Measurements from ENCODE around the gene TEK.

DNA sequence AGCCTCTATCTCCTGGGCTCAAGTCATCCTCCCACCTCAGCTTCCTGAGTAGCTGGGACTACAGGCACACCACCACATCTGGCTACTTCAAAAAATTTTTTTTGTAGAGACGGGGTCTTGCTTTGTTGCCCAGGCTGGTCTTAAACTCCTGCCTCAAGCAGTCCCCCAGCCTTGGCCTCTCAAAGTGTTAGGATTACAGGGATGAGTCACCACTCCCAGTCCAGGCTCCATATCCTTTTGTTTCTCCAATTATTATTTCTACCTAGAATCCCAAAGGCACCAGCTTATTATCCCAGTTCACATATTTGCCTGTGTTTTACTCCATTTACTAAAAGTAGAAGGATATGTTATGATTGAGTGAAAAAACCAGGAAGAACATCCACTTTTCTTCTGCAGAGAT is 84.9 kb downstream of the TEK start:
- TF ChIP-seq, protein P1, sequence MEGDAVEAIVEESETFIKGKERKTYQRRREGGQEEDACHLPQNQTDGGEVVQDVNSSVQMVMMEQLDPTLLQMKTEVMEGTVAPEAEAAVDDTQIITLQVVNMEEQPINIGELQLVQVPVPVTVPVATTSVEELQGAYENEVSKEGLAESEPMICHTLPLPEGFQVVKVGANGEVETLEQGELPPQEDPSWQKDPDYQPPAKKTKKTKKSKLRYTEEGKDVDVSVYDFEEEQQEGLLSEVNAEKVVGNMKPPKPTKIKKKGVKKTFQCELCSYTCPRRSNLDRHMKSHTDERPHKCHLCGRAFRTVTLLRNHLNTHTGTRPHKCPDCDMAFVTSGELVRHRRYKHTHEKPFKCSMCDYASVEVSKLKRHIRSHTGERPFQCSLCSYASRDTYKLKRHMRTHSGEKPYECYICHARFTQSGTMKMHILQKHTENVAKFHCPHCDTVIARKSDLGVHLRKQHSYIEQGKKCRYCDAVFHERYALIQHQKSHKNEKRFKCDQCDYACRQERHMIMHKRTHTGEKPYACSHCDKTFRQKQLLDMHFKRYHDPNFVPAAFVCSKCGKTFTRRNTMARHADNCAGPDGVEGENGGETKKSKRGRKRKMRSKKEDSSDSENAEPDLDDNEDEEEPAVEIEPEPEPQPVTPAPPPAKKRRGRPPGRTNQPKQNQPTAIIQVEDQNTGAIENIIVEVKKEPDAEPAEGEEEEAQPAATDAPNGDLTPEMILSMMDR (conservative IDR thresholded peaks at IDR 0.05 in 1 of 2, IDR thresholded peaks at IDR 0.05 in 1 of 2; ENCODE audit: extremely low read depth in 1 of 2, insufficient read depth in 1 of 2, low read depth in 1 of 2, low read length in 2 of 2), result no peak
- no peak for TF ChIP-seq EZH2 (IDR thresholded peaks at IDR 0.05; ENCODE audit: borderline replicate concordance, low read length)

All from mammary epithelial cell (primary cell).